Measurements from ENCODE around the gene AUTS2. TPM values are rescaled to one million over a fixed set of nuclear protein-coding genes. Genes with fewer than 3 reads are reported as not detected.

Gene AUTS2
- total RNA-seq, 1 donor from 2014 or later, result 9.9 TPM

DNA sequence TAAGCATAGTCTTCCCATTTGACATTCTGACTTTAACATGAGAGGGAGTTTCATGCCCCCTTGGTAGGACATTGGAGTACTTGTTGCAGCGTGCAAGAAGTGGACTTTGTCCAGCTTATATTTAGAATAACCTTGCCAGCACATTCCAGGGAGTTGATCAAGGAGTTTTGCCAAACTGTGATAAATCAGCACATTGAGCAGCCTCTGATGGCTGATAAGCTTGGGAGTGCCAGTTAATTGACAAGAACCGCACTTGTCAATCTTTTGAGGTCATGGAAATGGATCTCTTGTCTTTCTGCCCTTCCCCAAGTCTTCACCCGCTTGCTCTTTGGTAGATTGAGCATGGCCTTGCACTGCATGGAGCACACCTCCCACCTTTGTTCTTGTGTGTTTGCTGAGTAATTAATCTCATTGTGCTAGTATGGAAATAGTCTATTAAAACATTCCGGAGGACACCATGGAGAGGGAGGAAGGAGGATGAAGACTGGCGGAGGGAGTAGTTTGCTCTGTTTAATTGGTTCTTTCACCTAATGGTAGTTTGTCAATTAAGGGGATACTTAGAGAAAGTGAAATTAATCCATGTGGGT lies 865.2 kb downstream of the AUTS2 start:
- no peaks in the 10 kb centered on the region for H3K36me3 ChIP-seq (ENCODE audit: control insufficient read depth, insufficient read depth, low read length)
- DNase-seq (ENCODE audit: low read depth), result no peak
- H3K4me3 ChIP-seq (ENCODE audit: low read depth, low read length), result no peak overlapping the region
- no peaks in the 10 kb centered on the region for H3K27me3 ChIP-seq (ENCODE audit: control insufficient read depth, insufficient read depth, low read length)
- TF ChIP-seq, protein P1, sequence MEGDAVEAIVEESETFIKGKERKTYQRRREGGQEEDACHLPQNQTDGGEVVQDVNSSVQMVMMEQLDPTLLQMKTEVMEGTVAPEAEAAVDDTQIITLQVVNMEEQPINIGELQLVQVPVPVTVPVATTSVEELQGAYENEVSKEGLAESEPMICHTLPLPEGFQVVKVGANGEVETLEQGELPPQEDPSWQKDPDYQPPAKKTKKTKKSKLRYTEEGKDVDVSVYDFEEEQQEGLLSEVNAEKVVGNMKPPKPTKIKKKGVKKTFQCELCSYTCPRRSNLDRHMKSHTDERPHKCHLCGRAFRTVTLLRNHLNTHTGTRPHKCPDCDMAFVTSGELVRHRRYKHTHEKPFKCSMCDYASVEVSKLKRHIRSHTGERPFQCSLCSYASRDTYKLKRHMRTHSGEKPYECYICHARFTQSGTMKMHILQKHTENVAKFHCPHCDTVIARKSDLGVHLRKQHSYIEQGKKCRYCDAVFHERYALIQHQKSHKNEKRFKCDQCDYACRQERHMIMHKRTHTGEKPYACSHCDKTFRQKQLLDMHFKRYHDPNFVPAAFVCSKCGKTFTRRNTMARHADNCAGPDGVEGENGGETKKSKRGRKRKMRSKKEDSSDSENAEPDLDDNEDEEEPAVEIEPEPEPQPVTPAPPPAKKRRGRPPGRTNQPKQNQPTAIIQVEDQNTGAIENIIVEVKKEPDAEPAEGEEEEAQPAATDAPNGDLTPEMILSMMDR (IDR thresholded peaks at IDR 0.05; ENCODE audit: insufficient read depth, low read length, poor library complexity, severe bottlenecking), result no peak

DNA sequence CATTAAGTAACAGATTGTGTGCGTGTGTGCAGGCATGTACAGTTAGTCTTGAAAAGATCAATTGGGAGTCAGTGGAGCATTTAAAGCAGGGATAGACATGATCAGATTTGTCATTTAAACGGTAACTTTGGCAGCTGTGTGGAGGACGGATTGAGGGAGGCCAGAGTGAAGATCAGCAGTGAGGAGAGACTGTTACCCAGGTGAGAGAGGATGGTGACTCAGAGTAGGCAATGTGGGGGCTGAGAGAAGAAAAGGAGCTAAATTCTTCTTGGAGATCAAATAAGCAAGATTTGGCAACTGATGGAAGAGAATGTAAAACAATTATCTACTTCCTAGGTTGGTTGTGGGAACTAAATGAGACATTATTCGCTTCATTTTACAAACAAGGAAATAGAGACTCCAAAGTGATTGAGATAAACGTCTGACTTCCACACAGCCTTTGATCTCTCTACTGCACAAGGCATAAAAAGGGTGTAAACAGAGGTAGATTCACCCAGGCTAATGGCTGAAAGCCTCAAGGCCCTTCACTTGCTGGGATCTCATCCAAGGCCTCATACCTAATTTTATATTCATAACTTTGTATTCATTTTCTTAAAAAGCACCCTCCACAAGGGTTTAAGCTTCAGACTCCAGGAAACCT lies 868.6 kb downstream of the AUTS2 start:
- no peak overlapping the region for H3K4me3 ChIP-seq (ENCODE audit: low read depth, low read length)
- no peak for DNase-seq (ENCODE audit: low read depth)
- no peaks in the 10 kb centered on the region for H3K36me3 ChIP-seq (ENCODE audit: control insufficient read depth, insufficient read depth, low read length)
- TF ChIP-seq, protein P1 (IDR thresholded peaks at IDR 0.05; ENCODE audit: insufficient read depth, low read length, poor library complexity, severe bottlenecking), result no peak
- no peaks in the 10 kb centered on the region for H3K27me3 ChIP-seq (ENCODE audit: control insufficient read depth, insufficient read depth, low read length)

DNA sequence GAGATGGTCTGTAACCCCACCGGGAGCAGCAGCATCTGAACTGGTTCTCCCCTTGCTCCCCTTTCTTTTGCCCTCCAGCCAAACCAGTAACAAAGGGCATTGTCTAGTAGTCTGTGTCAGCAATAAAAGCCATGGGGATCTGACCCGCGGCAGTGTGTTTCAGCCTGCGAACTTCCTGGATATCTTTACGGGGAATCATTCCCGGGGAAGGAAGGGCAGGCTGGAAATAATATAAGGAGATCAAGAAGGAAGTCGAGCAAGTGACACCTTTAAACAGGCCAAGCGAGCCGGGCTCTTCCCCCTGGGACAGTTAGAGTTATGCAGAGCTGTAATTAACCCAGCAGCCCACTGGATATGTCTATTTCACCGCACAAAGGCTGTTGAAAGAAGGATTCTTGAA lies 872.5 kb downstream of the AUTS2 start:
- TF ChIP-seq, protein P1 (IDR thresholded peaks at IDR 0.05; ENCODE audit: insufficient read depth, low read length, poor library complexity, severe bottlenecking), result no peak
- DNase-seq (ENCODE audit: low read depth), result no peak
- no peak overlapping the region for H3K4me3 ChIP-seq (ENCODE audit: low read depth, low read length)
- H3K27me3 ChIP-seq (ENCODE audit: control insufficient read depth, insufficient read depth, low read length), result no peaks in the 10 kb centered on the region
- no peaks in the 10 kb centered on the region for H3K36me3 ChIP-seq (ENCODE audit: control insufficient read depth, insufficient read depth, low read length)

DNA sequence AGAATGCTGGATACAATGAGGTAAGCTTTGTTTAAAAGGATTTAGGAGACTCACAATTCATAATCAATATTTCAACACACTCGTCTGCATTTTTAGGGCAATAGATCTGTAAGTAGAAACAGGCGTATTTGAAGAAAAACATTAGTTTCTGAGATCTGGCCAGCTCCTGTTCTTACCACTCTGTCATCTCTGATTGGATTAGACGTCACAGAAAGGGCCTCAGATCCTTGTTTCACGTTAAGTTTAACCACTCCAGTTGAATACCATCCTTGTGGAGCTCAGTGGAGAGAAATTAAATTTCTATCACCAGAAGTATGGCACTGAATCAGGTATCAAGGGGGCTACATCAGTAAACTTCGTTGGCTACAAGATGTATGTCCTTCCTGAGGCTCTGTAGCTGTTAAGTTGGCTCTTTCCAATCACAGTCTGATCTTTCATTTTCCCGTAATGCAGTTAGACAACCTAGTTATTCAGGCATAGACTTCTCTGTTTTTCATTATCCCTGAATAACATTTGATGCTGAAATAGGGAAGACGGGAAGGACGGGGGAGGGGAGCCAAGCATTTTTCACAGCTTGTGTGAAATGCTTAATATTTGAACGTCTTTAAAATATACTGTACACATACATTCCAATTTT lies 874.4 kb downstream of the AUTS2 start:
- TF ChIP-seq, protein P1 (IDR thresholded peaks at IDR 0.05; ENCODE audit: insufficient read depth, low read length, poor library complexity, severe bottlenecking), result no peak

DNA sequence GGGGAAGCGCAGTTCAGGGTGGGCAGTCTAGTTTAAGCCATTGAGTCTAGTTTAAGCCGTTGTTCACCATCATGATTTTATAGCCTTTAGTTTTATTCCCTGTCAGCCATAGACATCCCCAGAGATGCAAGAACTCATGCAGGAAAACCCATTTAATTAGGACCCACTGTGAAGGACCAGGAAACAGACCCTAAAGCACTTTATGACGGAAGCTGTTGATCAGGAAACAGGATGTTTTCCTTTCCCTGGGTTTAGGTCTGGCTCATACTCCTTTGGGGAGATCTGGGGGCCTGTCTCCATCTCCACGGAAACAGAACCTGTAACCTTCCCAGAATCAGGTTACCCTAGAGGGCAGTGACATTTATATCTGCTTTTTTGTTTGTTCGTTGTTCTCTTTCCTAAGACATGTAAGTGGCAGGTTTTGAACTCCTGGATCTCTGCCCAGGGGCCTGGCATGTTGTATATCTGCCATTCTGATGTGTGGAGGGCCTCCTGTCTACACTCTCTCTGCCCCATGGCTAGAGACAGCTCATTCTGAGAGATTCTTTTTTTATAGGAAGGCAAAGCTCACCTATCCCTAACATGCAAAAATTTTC lies 876.5 kb downstream of the AUTS2 start:
- Histone ChIP-seq H3K4me3 (ENCODE audit: low read depth, low read length) (no peak overlapping the region), H3K27me3 (ENCODE audit: control insufficient read depth, insufficient read depth, low read length) (no peaks in the 10 kb centered on the region), H3K36me3 (ENCODE audit: control insufficient read depth, insufficient read depth, low read length) (no peaks in the 10 kb centered on the region)
- TF ChIP-seq, protein P1 (IDR thresholded peaks at IDR 0.05; ENCODE audit: insufficient read depth, low read length, poor library complexity, severe bottlenecking), result no peak
- DNase-seq (ENCODE audit: low read depth), result no peak

More for the DNA sequence above, 874.4 kb downstream of the AUTS2 start:
- no peaks in the 10 kb centered on the region for H3K27me3 ChIP-seq (ENCODE audit: control insufficient read depth, insufficient read depth, low read length)
- H3K36me3 ChIP-seq (ENCODE audit: control insufficient read depth, insufficient read depth, low read length), result no peaks in the 10 kb centered on the region
- no peak for DNase-seq (ENCODE audit: low read depth)
- H3K4me3 ChIP-seq (ENCODE audit: low read depth, low read length), result no peak overlapping the region

All from kidney epithelial cell (primary cell).